Epithelial cell of esophagus (primary cell): ENCODE data around the gene GABRR3.

Source experiments
- DNase-seq: peaks from one replicate; pipeline ENCODE4 v3.0.0; 2010; ENCODE audit warnings: low read depth
- H3K4me3 ChIP-seq: 2 replicates; pipeline ENCODE4 v1.5.1; 2011; ENCODE audit warnings: mild to moderate bottlenecking, low read length, control low read depth
- CTCF ChIP-seq: IDR thresholded peaks from 2 replicates; pipeline ENCODE4 v1.5.1; 2011; ENCODE audit warnings: low read depth, mild to moderate bottlenecking, low read length, control low read depth, inconsistent platforms; ENCODE audit not compliant: insufficient read depth; ENCODE audit errors: missing control alignments

GABRR3 gene

GRCh38 chr3:97938444-97938843, 96.7 kb downstream of the GABRR3 start:
- no peak for DNase-seq
- no peak overlapping the region for H3K4me3 ChIP-seq
- no peak for TF ChIP-seq CTCF

- no peak for TF ChIP-seq CTCF
- H3K4me3 ChIP-seq = no peak overlapping the region
- DNase-seq = no peak
Observed at GRCh38 chr3:97937205-97937604, 97.9 kb downstream of the GABRR3 start.

GRCh38 chr3:97935842-97936241, 99.3 kb downstream of the GABRR3 start:
- peak; percentile 76 for DNase-seq
- no peak for TF ChIP-seq CTCF
- no peak overlapping the region for H3K4me3 ChIP-seq
